ENCODE data around the gene NEURL4.

DNA sequence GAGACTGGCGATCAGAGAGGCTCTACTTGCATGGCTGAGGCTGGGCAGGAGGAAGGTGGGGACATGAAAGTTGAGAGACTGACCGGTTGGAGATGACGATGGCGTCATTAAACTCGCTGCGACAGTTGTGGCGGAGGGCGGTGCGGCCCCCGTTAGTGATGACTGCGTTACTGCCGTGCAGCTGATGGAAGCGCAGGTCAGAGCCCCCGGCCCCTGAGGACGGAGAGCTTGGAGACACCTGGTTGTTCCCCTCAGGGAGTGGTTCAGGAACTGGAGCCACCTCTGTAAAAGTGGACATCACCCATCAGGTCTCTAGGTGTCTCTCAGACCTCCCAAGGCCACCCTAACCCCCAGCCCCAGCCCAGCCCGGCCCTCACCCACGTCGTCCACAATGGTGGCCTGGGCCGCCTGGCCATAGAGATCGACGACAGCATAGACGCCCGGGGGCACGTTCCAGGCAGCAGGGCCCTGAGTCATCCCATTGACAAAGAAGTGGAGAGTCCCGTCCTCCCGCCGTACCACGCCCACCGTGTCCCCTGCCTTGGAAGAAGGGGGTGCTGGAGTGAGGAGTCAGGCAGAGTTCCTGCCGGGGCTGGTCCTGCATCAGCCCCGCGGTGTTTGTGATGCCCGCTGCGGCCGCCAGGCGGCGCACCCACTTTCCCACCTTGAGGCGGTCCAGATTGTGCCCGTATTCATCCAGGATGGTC, 5.3 kb downstream of the NEURL4 start:
- TF ChIP-seq, protein P1, sequence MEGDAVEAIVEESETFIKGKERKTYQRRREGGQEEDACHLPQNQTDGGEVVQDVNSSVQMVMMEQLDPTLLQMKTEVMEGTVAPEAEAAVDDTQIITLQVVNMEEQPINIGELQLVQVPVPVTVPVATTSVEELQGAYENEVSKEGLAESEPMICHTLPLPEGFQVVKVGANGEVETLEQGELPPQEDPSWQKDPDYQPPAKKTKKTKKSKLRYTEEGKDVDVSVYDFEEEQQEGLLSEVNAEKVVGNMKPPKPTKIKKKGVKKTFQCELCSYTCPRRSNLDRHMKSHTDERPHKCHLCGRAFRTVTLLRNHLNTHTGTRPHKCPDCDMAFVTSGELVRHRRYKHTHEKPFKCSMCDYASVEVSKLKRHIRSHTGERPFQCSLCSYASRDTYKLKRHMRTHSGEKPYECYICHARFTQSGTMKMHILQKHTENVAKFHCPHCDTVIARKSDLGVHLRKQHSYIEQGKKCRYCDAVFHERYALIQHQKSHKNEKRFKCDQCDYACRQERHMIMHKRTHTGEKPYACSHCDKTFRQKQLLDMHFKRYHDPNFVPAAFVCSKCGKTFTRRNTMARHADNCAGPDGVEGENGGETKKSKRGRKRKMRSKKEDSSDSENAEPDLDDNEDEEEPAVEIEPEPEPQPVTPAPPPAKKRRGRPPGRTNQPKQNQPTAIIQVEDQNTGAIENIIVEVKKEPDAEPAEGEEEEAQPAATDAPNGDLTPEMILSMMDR (IDR thresholded peaks at IDR 0.05; ENCODE audit: low read depth, low read length, poor library complexity, severe bottlenecking) = peak; percentile 98
- TF ChIP-seq EZH2phosphoT487 (IDR thresholded peaks at IDR 0.05; ENCODE audit: borderline replicate concordance, low read length) = no peak
